Kidney epithelial cell (primary cell): ENCODE results near the gene LTBP4. TPM values are rescaled to one million over a fixed set of nuclear protein-coding genes. Genes with fewer than 3 reads are reported as not detected.

Experiments
- DNase-seq: peaks from one replicate; pipeline ENCODE4 v3.0.0-alpha.2; 2010; ENCODE audit warnings: low read depth
- H3K27me3 ChIP-seq: 2 replicates; pipeline ENCODE4 v1.6.0; 2011; ENCODE audit warnings: low read length; ENCODE audit not compliant: control insufficient read depth, insufficient read depth
- H3K36me3 ChIP-seq: 2 replicates; pipeline ENCODE4 v1.5.1; 2011; ENCODE audit warnings: low read length; ENCODE audit not compliant: control insufficient read depth, insufficient read depth
- H3K4me3 ChIP-seq: 2 replicates; pipeline ENCODE4 v1.5.1; 2011; ENCODE audit warnings: low read depth, mild to moderate bottlenecking, control low read depth, low read length
- total RNA-seq: library from RNA; depleted of rRNA; stranded (reverse); fragments of >200 nt; gene quantifications from 2 replicates; pipeline ENCODE4 v1.2.3, GENCODE V29; 2015
- TF ChIP-seq, protein P1 (sequence below): IDR thresholded peaks from 2 replicates; pipeline ENCODE4 v1.5.1; 2011; ENCODE audit warnings: mild to moderate bottlenecking, moderate library complexity, low read length, control low read depth, inconsistent platforms; ENCODE audit not compliant: insufficient read depth, poor library complexity, severe bottlenecking

LTBP4 gene
- total RNA-seq, 1 donor from 2014 or later = 89.3 TPM

DNA sequence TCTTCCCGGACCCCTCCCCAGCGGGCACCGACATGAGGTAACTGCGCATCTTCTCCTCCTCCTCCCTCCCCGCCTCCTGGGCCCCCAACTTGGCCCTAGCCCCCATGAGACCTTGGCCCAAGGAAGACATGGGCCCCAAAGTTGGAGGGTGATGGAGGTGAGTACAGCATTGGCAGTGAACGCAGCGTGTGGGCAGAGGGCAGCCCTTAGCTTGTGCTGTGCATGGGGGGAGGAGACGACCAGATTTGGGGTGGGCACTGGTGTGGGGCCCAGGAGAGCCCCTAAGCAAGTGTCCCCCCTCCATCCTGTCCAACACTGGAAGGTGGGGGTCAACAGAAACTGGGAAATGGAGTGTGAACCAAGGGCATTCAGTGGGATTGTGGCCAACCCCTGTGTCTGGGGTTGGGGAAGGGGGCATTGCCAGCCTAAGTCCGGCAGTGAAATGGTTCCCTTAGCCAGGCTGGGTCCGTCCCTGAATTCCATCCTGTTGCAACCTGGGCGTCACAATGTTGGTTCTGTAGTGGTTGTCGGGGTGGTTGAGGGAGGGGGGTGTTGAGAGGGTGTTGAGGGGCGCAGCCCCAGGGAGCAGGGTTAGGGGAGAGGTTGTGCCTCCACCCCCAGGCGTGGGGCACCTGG, 65.8 kb downstream of the LTBP4 start:
- DNase-seq = no peak
- Histone ChIP-seq H3K36me3 (peaks cover 4% of the 10 kb centered on the region), H3K4me3 (no peak overlapping the region), H3K27me3 (no peaks in the 10 kb centered on the region)
- TF ChIP-seq, protein P1, sequence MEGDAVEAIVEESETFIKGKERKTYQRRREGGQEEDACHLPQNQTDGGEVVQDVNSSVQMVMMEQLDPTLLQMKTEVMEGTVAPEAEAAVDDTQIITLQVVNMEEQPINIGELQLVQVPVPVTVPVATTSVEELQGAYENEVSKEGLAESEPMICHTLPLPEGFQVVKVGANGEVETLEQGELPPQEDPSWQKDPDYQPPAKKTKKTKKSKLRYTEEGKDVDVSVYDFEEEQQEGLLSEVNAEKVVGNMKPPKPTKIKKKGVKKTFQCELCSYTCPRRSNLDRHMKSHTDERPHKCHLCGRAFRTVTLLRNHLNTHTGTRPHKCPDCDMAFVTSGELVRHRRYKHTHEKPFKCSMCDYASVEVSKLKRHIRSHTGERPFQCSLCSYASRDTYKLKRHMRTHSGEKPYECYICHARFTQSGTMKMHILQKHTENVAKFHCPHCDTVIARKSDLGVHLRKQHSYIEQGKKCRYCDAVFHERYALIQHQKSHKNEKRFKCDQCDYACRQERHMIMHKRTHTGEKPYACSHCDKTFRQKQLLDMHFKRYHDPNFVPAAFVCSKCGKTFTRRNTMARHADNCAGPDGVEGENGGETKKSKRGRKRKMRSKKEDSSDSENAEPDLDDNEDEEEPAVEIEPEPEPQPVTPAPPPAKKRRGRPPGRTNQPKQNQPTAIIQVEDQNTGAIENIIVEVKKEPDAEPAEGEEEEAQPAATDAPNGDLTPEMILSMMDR = no peak

DNA sequence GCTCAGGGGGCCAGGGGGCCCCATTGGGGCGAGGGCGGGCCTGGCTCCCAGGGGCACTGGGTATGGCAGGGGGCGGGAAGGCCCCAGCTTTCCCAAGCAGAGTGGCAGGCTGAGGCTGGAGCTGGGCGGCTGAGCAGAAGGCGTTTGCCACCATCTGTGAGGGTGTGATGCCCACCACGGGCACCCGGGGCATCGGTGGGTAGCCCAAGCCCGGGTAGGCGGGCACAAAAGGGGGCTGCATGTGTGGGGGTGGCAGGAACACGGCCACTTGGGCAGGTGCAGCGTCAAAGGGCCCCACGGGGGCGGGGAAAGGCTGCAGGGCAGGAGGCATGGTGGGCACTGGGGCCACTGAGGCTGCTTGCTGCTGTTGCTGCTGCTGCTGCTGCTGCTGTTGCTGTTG, 66.4 kb downstream of the LTBP4 start:
- Histone ChIP-seq H3K36me3 (peaks cover 4% of the 10 kb centered on the region), H3K4me3 (no peak overlapping the region), H3K27me3 (no peaks in the 10 kb centered on the region)
- no peak for DNase-seq
- TF ChIP-seq, protein P1 = no peak

GRCh38 chr19:40668991-40669614, 67.9 kb downstream of the LTBP4 start:
- Histone ChIP-seq H3K27me3 (no peaks in the 10 kb centered on the region), H3K36me3 (peaks cover 5% of the 10 kb centered on the region), H3K4me3 (no peak overlapping the region)
- TF ChIP-seq, protein P1 = no peak
- no peak for DNase-seq

GRCh38 chr19:40671404-40671803, 70.2 kb downstream of the LTBP4 start:
- Histone ChIP-seq H3K36me3 (peaks cover 6% of the 10 kb centered on the region), H3K4me3 (no peak overlapping the region), H3K27me3 (no peaks in the 10 kb centered on the region)
- no peak for DNase-seq
- TF ChIP-seq, protein P1 = no peak

DNA sequence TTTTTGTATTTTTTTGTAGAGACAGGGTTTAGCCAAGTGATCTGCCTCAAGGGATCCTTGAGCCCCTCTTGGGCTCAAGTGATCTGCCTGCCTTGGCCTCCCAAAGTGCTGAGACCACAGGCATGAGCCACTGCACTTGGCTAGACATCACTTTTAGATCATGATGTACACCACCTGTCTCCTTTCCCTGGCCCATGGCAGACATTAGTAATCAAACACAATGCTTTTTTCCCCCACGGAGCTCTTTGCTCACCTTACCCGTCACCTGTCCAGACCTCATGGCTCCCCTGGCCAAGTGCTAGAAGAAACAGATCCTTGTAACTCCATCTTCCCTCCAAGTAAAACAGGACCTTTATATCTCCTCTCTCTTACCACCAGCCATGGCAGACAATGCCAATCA, 70.9 kb downstream of the LTBP4 start:
- no peaks in the 10 kb centered on the region for H3K27me3 ChIP-seq
- no peak for DNase-seq
- TF ChIP-seq, protein P1 = no peak
- peaks cover 6% of the 10 kb centered on the region for H3K36me3 ChIP-seq
- no peak overlapping the region for H3K4me3 ChIP-seq
